HG02885 (cell line): ENCODE data around the gene ENO4.
A peak's percentile ranks its signal among the peaks of the same experiment; 100 is the strongest.

Source experiments
- ATAC-seq: cut with Tn5 transposase; IDR thresholded peaks from one replicate; pipeline ENCODE4 v1.9.1; 2021; ENCODE audit warnings: mild to moderate bottlenecking; ENCODE audit not compliant: unreplicated experiment, poor library complexity

Gene ENO4

GRCh38 chr10:116829711-116830110 is 19.6 kb upstream of the ENO4 start:
- no peak for ATAC-seq

- no peak for ATAC-seq
Observed at GRCh38 chr10:116831086-116831485, 18.2 kb upstream of the ENO4 start.

- ATAC-seq, result no peak
Observed at GRCh38 chr10:116831790-116832189, 17.5 kb upstream of the ENO4 start.

GRCh38 chr10:116833986-116834985 is 15.0 kb upstream of the ENO4 start:
- ATAC-seq, result no peak

- no peak for ATAC-seq
Observed at GRCh38 chr10:116835658-116836057, 13.6 kb upstream of the ENO4 start.

- ATAC-seq, result no peak
Observed at GRCh38 chr10:116836083-116836482, 13.2 kb upstream of the ENO4 start.

GRCh38 chr10:116836902-116837523 is 12.3 kb upstream of the ENO4 start:
- ATAC-seq, result no peak

- ATAC-seq, result peak; percentile 96
Observed at GRCh38 chr10:116838143-116838725, 11.1 kb upstream of the ENO4 start.

GRCh38 chr10:116840389-116841075 is 8.8 kb upstream of the ENO4 start:
- no peak for ATAC-seq

GRCh38 chr10:116845823-116846222 is 3.5 kb upstream of the ENO4 start:
- ATAC-seq, result no peak

GRCh38 chr10:116848032-116848943 is 1.0 kb upstream of the ENO4 start:
- peak; percentile 74 for ATAC-seq

- no peak for ATAC-seq
Observed at GRCh38 chr10:116848944-116849247, 403 bp upstream of the ENO4 start.

GRCh38 chr10:116850058-116850611 is 836 bp downstream of the ENO4 start:
- no peak for ATAC-seq

GRCh38 chr10:116852246-116852645 is 2.9 kb downstream of the ENO4 start:
- ATAC-seq, result no peak

- ATAC-seq, result no peak
Observed at GRCh38 chr10:116853287-116853686, 4.0 kb downstream of the ENO4 start.

GRCh38 chr10:116853701-116854100 is 4.4 kb downstream of the ENO4 start:
- ATAC-seq, result no peak

- no peak for ATAC-seq
Observed at GRCh38 chr10:116857156-116857555, 7.9 kb downstream of the ENO4 start.

GRCh38 chr10:116861796-116862195 is 12.5 kb downstream of the ENO4 start:
- ATAC-seq, result no peak

GRCh38 chr10:116864436-116864835 is 15.1 kb downstream of the ENO4 start:
- ATAC-seq, result no peak
